Vagina (tissue), 2 donors: Measurements from ENCODE around the gene HAUS8.

Experiments
- CTCF ChIP-seq, 3 experiments: fragments of 450-650 bp in 2 of 3; fragments of 200-600 bp in 1 of 3; sonication (generic) in 1 of 3; IDR thresholded peaks; one replicate each; pipeline ENCODE4 v1.5.1; 2017 to 2019; ENCODE audit warnings: antibody characterized with exemption in 3 of 3, mild to moderate bottlenecking in 2 of 3, moderate library complexity in 2 of 3
- POLR2A ChIP-seq, 2 donors: fragments of 450-650 bp; IDR thresholded peaks; one replicate each; pipeline ENCODE4 v1.6.1; 2017; ENCODE audit warnings: antibody characterized with exemption in 2 of 2, mild to moderate bottlenecking in 2 of 2, moderate library complexity in 2 of 2

GRCh38 chr19:17114414-17114831, 39.2 kb upstream of the HAUS8 start:
- TF ChIP-seq CTCF (IDR thresholded peaks at IDR 0.05) (no peak), POLR2A (IDR thresholded peaks at IDR 0.05) (no peak)
